HCT116 (cell line): ENCODE results near the gene ARHGAP23. TPM values are rescaled to one million over a fixed set of nuclear protein-coding genes. Genes with fewer than 3 reads are reported as not detected.
A peak's percentile ranks its signal among the peaks of the same experiment; 100 is the strongest.

ENCODE experiments used
- ATAC-seq: fragments of 200-7000 bp; cut with Tn5 transposase; 2 replicates; pipeline ENCODE4 v1.9.1; 2020; ENCODE audit warnings: mild to moderate bottlenecking, moderate library complexity
- Bru-seq: library from RNA; stranded (reverse); fragments of 400-500 nt; gene quantifications from one replicate; lab custom pipeline; 2021; lab: Mats Ljungman, UMichigan
- BruChase-seq, 2 experiments: library from RNA; stranded (reverse); fragments of 400-500 nt; gene quantifications; one replicate each; lab custom pipeline; 2021; lab: Mats Ljungman, UMichigan
- BruUV-seq: library from RNA; stranded (reverse); fragments of 400-500 nt; replicated peaks from 2 replicates; lab custom pipeline; 2021; lab: Mats Ljungman, UMichigan
- CTCF ChIA-PET: fragments of 300-600 bp; sonication (Branson Sonifier 250); formaldehyde crosslinking; loops from one replicate; lab custom pipeline; 2021; ENCODE audit warnings: antibody characterized with exemption; lab: Charles Lee
- POLR2A ChIA-PET: fragments of 300-600, 350-600 bp; sonication (Branson Sonifier 250); formaldehyde crosslinking; loops from one replicate; lab custom pipeline; 2021; ENCODE audit warnings: antibody characterized with exemption; lab: Charles Lee
- RAD21 ChIA-PET, 2 experiments: fragments of 300-600 bp; sonication (Branson Sonifier 250); formaldehyde crosslinking; loops; one replicate each; lab custom pipeline; 2023; ENCODE audit warnings: low total read pairs in 2 of 2; ENCODE audit not compliant: uncharacterized antibody in 2 of 2, unreplicated experiment in 2 of 2, low non-redundant PET in 1 of 2; lab: Charles Lee
- DNase-seq: peaks from one replicate; pipeline ENCODE4 v3.0.0-alpha.2; 2010; ENCODE audit warnings: low read depth, low spot score
- H2AFZ ChIP-seq: fragments of 200-600 bp; shearing (Covaris generic), sonication (generic); 2 replicates; pipeline ENCODE4 v1.6.1; 2017; ENCODE audit warnings: low read depth, mixed run types, mixed read lengths, antibody characterized with exemption, low read length; ENCODE audit not compliant: poor library complexity, severe bottlenecking
- H3K27ac ChIP-seq: 2 replicates; pipeline ENCODE4 v1.5.1; 2012; ENCODE audit warnings: low read depth, low read length
- H3K27me3 ChIP-seq: fragments of 200-600 bp; sonication (generic); 2 replicates; pipeline ENCODE4 v1.6.1; 2016; ENCODE audit warnings: mixed run types, low read length, mixed read lengths; ENCODE audit not compliant: insufficient read depth
- H3K36me3 ChIP-seq, 2 experiments: fragments of 200-500 bp in 1 of 2; fragments of 200-600 bp in 1 of 2; sonication (Bioruptor generic) in 1 of 2; sonication (generic) in 1 of 2; 2 replicates each; pipeline versions ENCODE4 v1.5.1 to v1.6.1; 2014 to 2016; ENCODE audit warnings: low read length in 2 of 2, inconsistent platforms in 1 of 2, mixed read lengths in 1 of 2, mixed run types in 1 of 2; ENCODE audit not compliant: insufficient read depth in 2 of 2, control insufficient read depth in 1 of 2
- H3K4me1 ChIP-seq, 2 experiments: fragments of 200-600 bp in 1 of 2; sonication (generic) in 1 of 2; 2 replicates each; pipeline versions ENCODE4 v1.5.1 to v1.6.1; 2012 to 2017; ENCODE audit warnings: low read length in 2 of 2, inconsistent platforms in 1 of 2, mild to moderate bottlenecking in 1 of 2, mixed read lengths in 1 of 2, mixed run types in 1 of 2, moderate library complexity in 1 of 2; ENCODE audit not compliant: insufficient read depth in 2 of 2, control insufficient read depth in 1 of 2
- H3K4me2 ChIP-seq: fragments of 200-600 bp; sonication (generic); 2 replicates; pipeline ENCODE4 v1.6.1; 2017; ENCODE audit warnings: mixed run types, low read length, mixed read lengths
- H3K4me3 ChIP-seq, 2 experiments: fragments of 200-600 bp in 1 of 2; sonication (generic) in 1 of 2; replicated peaks in 1 of 2; 2 replicates each; pipeline ENCODE4 v1.5.1; 2011 to 2016; ENCODE audit warnings: low read length in 2 of 2, control low read depth in 1 of 2, low read depth in 1 of 2, mild to moderate bottlenecking in 1 of 2, mixed read lengths in 1 of 2, mixed run types in 1 of 2
- H3K79me2 ChIP-seq: fragments of 200-600 bp; sonication (generic); 2 replicates; pipeline ENCODE4 v1.6.1; 2017; ENCODE audit warnings: mild to moderate bottlenecking, mixed run types, low read length, moderate library complexity, mixed read lengths; ENCODE audit not compliant: insufficient read depth
- H3K9ac ChIP-seq: fragments of 200-600 bp; sonication (generic); 2 replicates; pipeline ENCODE4 v1.6.1; 2016; ENCODE audit warnings: low read length, mixed read lengths
- H3K9me2 ChIP-seq: fragments of 200-600 bp; sonication (generic), shearing (Covaris generic); 2 replicates; pipeline ENCODE4 v1.6.1; 2017; ENCODE audit warnings: mixed run types, mild to moderate bottlenecking, moderate library complexity; ENCODE audit not compliant: insufficient read depth
- H3K9me3 ChIP-seq, 2 experiments: fragments of 200-500 bp in 1 of 2; fragments of 200-600 bp in 1 of 2; sonication (Bioruptor generic) in 1 of 2; sonication (generic) in 1 of 2; 2 replicates each; pipeline ENCODE4 v1.6.1; 2014 to 2017; ENCODE audit warnings: low read length in 2 of 2, mixed read lengths in 2 of 2, inconsistent platforms in 1 of 2, low read depth in 1 of 2, mild to moderate bottlenecking in 1 of 2, mixed run types in 1 of 2, moderate library complexity in 1 of 2; ENCODE audit not compliant: control insufficient read depth in 1 of 2, insufficient read depth in 1 of 2
- H4K20me1 ChIP-seq: fragments of 200-600 bp; sonication (generic), shearing (Covaris generic); 2 replicates; pipeline ENCODE4 v1.6.1; 2017; ENCODE audit warnings: mixed run types, mild to moderate bottlenecking, moderate library complexity; ENCODE audit not compliant: insufficient read depth
- FOSL1 ChIP-seq: IDR thresholded peaks from 2 replicates; pipeline ENCODE4 v1.6.1; 2012; ENCODE audit warnings: low read depth
- POLR2AphosphoS5 ChIP-seq: IDR thresholded peaks from 2 replicates; pipeline ENCODE4 v1.6.1; 2011; ENCODE audit warnings: mild to moderate bottlenecking, low read depth, low read length, moderate library complexity
- SRF ChIP-seq: IDR thresholded peaks from 2 replicates; pipeline ENCODE4 v1.6.1; 2012; ENCODE audit warnings: low read depth
- ZBTB33 ChIP-seq: IDR thresholded peaks from 2 replicates; pipeline ENCODE4 v1.6.1; 2011; ENCODE audit warnings: mild to moderate bottlenecking, low read length, moderate library complexity; ENCODE audit not compliant: insufficient replicate concordance; ENCODE audit errors: extremely low read depth
- intact Hi-C: fragments of 100-400 bp; cut with micrococcal nuclease; formaldehyde crosslinking; loops from 2 replicates; pipeline ENCODE4 v1.10.0; 2022
- long read RNA-seq: library from polyadenylated mRNA; unstranded; transcript quantifications from one replicate; pipeline ENCODE4 v2.0.0, GENCODE V29; 2021; ENCODE audit not compliant: unreplicated experiment
- polyA plus RNA-seq: library from polyadenylated mRNA; unstranded; fragments of >200 nt; gene quantifications from 2 replicates; pipeline ENCODE4 v1.2.1, GENCODE V29; 2012; ENCODE audit warnings: missing spikeins
- total RNA-seq: library from RNA; stranded (reverse); gene quantifications from one replicate; pipeline ENCODE4 v1.2.1, GENCODE V29; 2021; ENCODE audit not compliant: unreplicated experiment
- TF ChIP-seq, protein P1 (sequence below): IDR thresholded peaks from 2 replicates; pipeline ENCODE4 v1.6.1; 2012

The ARHGAP23 gene
- total RNA-seq (41.0 TPM), Bru-seq, nascent RNA (percentile 64 among the genes with signal in this experiment), BruChase-seq, experiment 1, labeled RNA remaining after a 6-hour chase (percentile 68 among the genes with signal in this experiment), BruChase-seq, experiment 2, labeled RNA remaining after a 2-hour chase (percentile 62 among the genes with signal in this experiment)
- polyA plus RNA-seq, result 19.5 and 21.5 TPM in 2 replicates
- long read RNA-seq, full-length matches to known transcripts, result 1 of 28 reads
- long read RNA-seq, partial matches to known transcripts, result 13 of 28 reads
- long read RNA-seq, other reads (novel, unspliced or antisense), result 14 of 28 reads

DNA sequence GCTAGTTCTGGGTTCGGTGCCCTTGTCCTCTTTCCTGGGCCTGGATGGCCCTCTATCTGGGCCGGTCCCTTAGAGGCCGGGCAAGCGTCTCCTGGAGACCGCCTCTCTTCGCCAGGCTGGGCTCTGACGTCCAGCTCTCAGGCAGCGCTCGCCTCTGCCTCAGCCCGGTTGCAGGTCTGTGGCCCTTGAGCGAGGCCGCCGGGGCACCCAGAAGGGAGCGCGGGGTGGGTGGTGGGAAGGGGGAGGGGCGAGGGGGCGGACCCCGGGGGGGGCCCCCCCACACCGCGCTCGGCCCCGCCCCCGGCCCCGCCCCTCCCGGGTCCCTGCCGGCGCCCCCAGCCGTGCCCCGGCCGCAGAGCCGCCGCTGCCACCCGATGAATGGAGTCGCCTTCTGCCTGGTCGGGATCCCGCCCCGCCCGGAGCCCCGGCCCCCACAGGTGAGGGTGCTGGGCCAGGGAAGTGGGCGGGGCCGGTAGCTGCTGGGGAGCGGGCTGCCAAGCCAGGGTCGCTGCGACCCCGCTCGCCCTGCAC lies at the start of gene ARHGAP23:
ARHGAP23 (plus strand) TSS at position 353 of the 531 bp plus-strand sequence; CDS start at position 375, 22 bp downstream.
- Histone ChIP-seq H3K27ac (peak within 1 kb of the TSS; percentile 62), H3K4me2 (peak within 1 kb of the TSS; percentile 100), H3K79me2 (0 out of 2 replicates have a peak, but pooled peaks cover 4% of the 10 kb centered on the region), H4K20me1 (no peaks in the 10 kb centered on the region), H2AFZ (peak within 1 kb of the TSS; percentile 90), H3K4me1 (peaks cover 22 to 44% of the 10 kb centered on the region in 2 experiments), H3K36me3 (no peaks in the 10 kb centered on the region), H3K9me2 (no peaks in the 10 kb centered on the region), H3K27me3 (no peaks in the 10 kb centered on the region), H3K9ac (peak within 1 kb of the TSS; percentile 68), H3K4me3 (peak within 1 kb of the TSS; percentile 64 to 81), H3K9me3 (no peaks in the 10 kb centered on the region)
- DNase-seq, result no peak
- TF ChIP-seq SRF (no peak), ZBTB33 (no peak), POLR2AphosphoS5 (peak; percentile 65; the same call in 1 of the 2 replicates), FOSL1 (no peak)
- TF ChIP-seq, protein P1, sequence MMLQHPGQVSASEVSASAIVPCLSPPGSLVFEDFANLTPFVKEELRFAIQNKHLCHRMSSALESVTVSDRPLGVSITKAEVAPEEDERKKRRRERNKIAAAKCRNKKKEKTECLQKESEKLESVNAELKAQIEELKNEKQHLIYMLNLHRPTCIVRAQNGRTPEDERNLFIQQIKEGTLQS, result no peak
- BruUV-seq, result no TSS peak
- RAD21 ChIA-PET, result no interaction called here
- POLR2A ChIA-PET, result interaction anchor here (0.8 kb wide), 1 partner anchor 26 kb away, joined by 3 read pairs; no protein-coding TSS in a partner anchor
- ATAC-seq, result peak; percentile 66
- intact Hi-C loops, result no loop called here
- CTCF ChIA-PET, result interaction anchor here (0.6 to 1.3 kb wide), 2 partner anchors 16 to 57 kb away, joined by 3 to 4 read pairs; no protein-coding TSS in a partner anchor
